ENCODE measurements around the gene PEX11A.

PEX11A gene

GRCh38 chr15:89666184-89666857 lies 24.2 kb downstream of the PEX11A start:
- Histone ChIP-seq H3K27ac (ENCODE audit: insufficient read depth in 1 of 2, low read depth in 1 of 2, low read length in 2 of 2, poor library complexity in 1 of 2, severe bottlenecking in 2 of 2) (no peak overlapping the region), H3K4me3 (ENCODE audit: control insufficient read depth in 1 of 7, extremely low read depth in 1 of 7, insufficient read depth in 4 of 7, low read depth in 2 of 7, low read length in 6 of 7) (peak overlapping the region in 5 of 7 experiments; percentile 42 to 74 (median 67)), H3K4me1 (ENCODE audit: control extremely low read depth in 1 of 4, control insufficient read depth in 4 of 4, insufficient read depth in 4 of 4, low read length in 3 of 4) (peaks cover 0 to 23% (median 20%) of the 10 kb centered on the region in 4 experiments), H3K36me3 (ENCODE audit: control insufficient read depth in 4 of 4, insufficient read depth in 4 of 4, low read length in 3 of 4) (no peaks in the 10 kb centered on the region), H3K9me3 (ENCODE audit: control extremely low read depth in 1 of 5, control insufficient read depth in 4 of 5, insufficient read depth in 2 of 5, low read depth in 1 of 5, low read length in 4 of 5) (no peaks in the 10 kb centered on the region), H3K27me3 (replicated peaks in 2 of 5; ENCODE audit: control insufficient read depth in 4 of 5, insufficient read depth in 5 of 5, low read length in 4 of 5) (peaks cover 0 to 7% (median 0%) of the 10 kb centered on the region in 5 experiments)
- 90% methylated on average over 6 of the region's 8 CpGs for WGBS (ENCODE audit: insufficient coverage)
- CTCF ChIA-PET: interaction anchor here (0.6 to 1.5 kb wide), 2 partner anchors 20 to 521 kb away, joined by 3 read pairs; no protein-coding TSS in a partner anchor
- POLR2A ChIA-PET: interaction anchor here (1.2 kb wide), 1 partner anchor 12 kb away, joined by 3 read pairs; no protein-coding TSS in a partner anchor
- no peak for DNase-seq

GRCh38 chr15:89665449-89666181 lies 24.9 kb downstream of the PEX11A start:
- peak; percentile 33 to 60 (median 43) for DNase-seq

GRCh38 chr15:89664441-89665350 lies 25.9 kb downstream of the PEX11A start:
- H3K4me1 ChIP-seq (ENCODE audit: control extremely low read depth in 1 of 4, control insufficient read depth in 4 of 4, insufficient read depth in 4 of 4, low read length in 3 of 4): peaks cover 0 to 23% (median 20%) of the 10 kb centered on the region in 4 experiments
- H3K4me3 ChIP-seq (ENCODE audit: control insufficient read depth in 1 of 7, extremely low read depth in 1 of 7, insufficient read depth in 4 of 7, low read depth in 2 of 7, low read length in 6 of 7): peak overlapping the region in 4 of 7 experiments; percentile 10 to 74 (median 70)
- H3K27ac ChIP-seq (ENCODE audit: insufficient read depth in 1 of 2, low read depth in 1 of 2, low read length in 2 of 2, poor library complexity in 1 of 2, severe bottlenecking in 2 of 2): no peak overlapping the region
- H3K36me3 ChIP-seq (ENCODE audit: control insufficient read depth in 4 of 4, insufficient read depth in 4 of 4, low read length in 3 of 4): no peaks in the 10 kb centered on the region
- CTCF ChIA-PET: interaction anchor here (1.5 to 3.7 kb wide), 4 partner anchors 9 to 19 kb away, joined by 3 to 19 read pairs (median 8); partner anchors contain the start of gene KIF7
- DNase-seq: no peak
- 100% methylated on average over 7 of the region's 13 CpGs for WGBS (ENCODE audit: insufficient coverage)
- POLR2A ChIA-PET: interaction anchor here (0.6 to 1.2 kb wide), 2 partner anchors 10 to 39 kb away, joined by 3 read pairs; no protein-coding TSS in a partner anchor
- H3K9me3 ChIP-seq (ENCODE audit: control extremely low read depth in 1 of 5, control insufficient read depth in 4 of 5, insufficient read depth in 2 of 5, low read depth in 1 of 5, low read length in 4 of 5): no peaks in the 10 kb centered on the region
- H3K27me3 ChIP-seq (replicated peaks in 2 of 5; ENCODE audit: control insufficient read depth in 4 of 5, insufficient read depth in 5 of 5, low read length in 4 of 5): peaks cover 0 to 9% (median 0%) of the 10 kb centered on the region in 5 experiments

More at GRCh38 chr15:89665449-89666181, 24.9 kb downstream of the PEX11A start:
- H3K4me1 ChIP-seq (ENCODE audit: control extremely low read depth in 1 of 4, control insufficient read depth in 4 of 4, insufficient read depth in 4 of 4, low read length in 3 of 4): peaks cover 0 to 23% (median 20%) of the 10 kb centered on the region in 4 experiments
- CTCF ChIA-PET: interaction anchor here (0.6 to 1.9 kb wide), 3 partner anchors 8 to 520 kb away, joined by 3 to 13 read pairs (median 3); no protein-coding TSS in a partner anchor
- H3K9me3 ChIP-seq (ENCODE audit: control extremely low read depth in 1 of 5, control insufficient read depth in 4 of 5, insufficient read depth in 2 of 5, low read depth in 1 of 5, low read length in 4 of 5): no peaks in the 10 kb centered on the region
- H3K27ac ChIP-seq (ENCODE audit: insufficient read depth in 1 of 2, low read depth in 1 of 2, low read length in 2 of 2, poor library complexity in 1 of 2, severe bottlenecking in 2 of 2): no peak overlapping the region
- peaks cover 0 to 7% (median 0%) of the 10 kb centered on the region in 5 experiments for H3K27me3 ChIP-seq (replicated peaks in 2 of 5; ENCODE audit: control insufficient read depth in 4 of 5, insufficient read depth in 5 of 5, low read length in 4 of 5)
- POLR2A ChIA-PET: interaction anchor here (0.6 to 1.2 kb wide), 2 partner anchors 11 to 38 kb away, joined by 3 read pairs; no protein-coding TSS in a partner anchor
- no peaks in the 10 kb centered on the region for H3K36me3 ChIP-seq (ENCODE audit: control insufficient read depth in 4 of 4, insufficient read depth in 4 of 4, low read length in 3 of 4)
- H3K4me3 ChIP-seq (ENCODE audit: control insufficient read depth in 1 of 7, extremely low read depth in 1 of 7, insufficient read depth in 4 of 7, low read depth in 2 of 7, low read length in 6 of 7): peak overlapping the region; percentile 28 to 74 (median 57)
- 3% methylated on average over 46 of the region's 72 CpGs for WGBS (ENCODE audit: insufficient coverage)

GRCh38 chr15:89662893-89663626 lies 27.5 kb downstream of the PEX11A start:
- H3K27me3 ChIP-seq (replicated peaks in 2 of 5; ENCODE audit: control insufficient read depth in 4 of 5, insufficient read depth in 5 of 5, low read length in 4 of 5): peaks cover 0 to 9% (median 0%) of the 10 kb centered on the region in 5 experiments
- H3K36me3 ChIP-seq (ENCODE audit: control insufficient read depth in 4 of 4, insufficient read depth in 4 of 4, low read length in 3 of 4): no peaks in the 10 kb centered on the region
- WGBS (ENCODE audit: insufficient coverage): 44% methylated on average over 10 of the region's 11 CpGs
- no peaks in the 10 kb centered on the region for H3K9me3 ChIP-seq (ENCODE audit: control extremely low read depth in 1 of 5, control insufficient read depth in 4 of 5, insufficient read depth in 2 of 5, low read depth in 1 of 5, low read length in 4 of 5)
- CTCF ChIA-PET: interaction anchor here (0.8 to 7.3 kb wide), 3 partner anchors 10 to 88 kb away, joined by 3 to 46 read pairs (median 19); partner anchors contain the start of gene MESP1
- POLR2A ChIA-PET: interaction anchor here (0.7 kb wide), 1 partner anchor 287 kb away, joined by 3 read pairs; no protein-coding TSS in a partner anchor
- peak overlapping the region in 2 of 7 experiments; percentile 16 to 28 for H3K4me3 ChIP-seq (ENCODE audit: control insufficient read depth in 1 of 7, extremely low read depth in 1 of 7, insufficient read depth in 4 of 7, low read depth in 2 of 7, low read length in 6 of 7)
- DNase-seq: peak in 2 of 3 donors; percentile 55 to 70
- peak overlapping the region in 1 of 2 experiments; percentile 27 for H3K27ac ChIP-seq (ENCODE audit: insufficient read depth in 1 of 2, low read depth in 1 of 2, low read length in 2 of 2, poor library complexity in 1 of 2, severe bottlenecking in 2 of 2)
- peaks cover 0 to 23% (median 20%) of the 10 kb centered on the region in 4 experiments for H3K4me1 ChIP-seq (ENCODE audit: control extremely low read depth in 1 of 4, control insufficient read depth in 4 of 4, insufficient read depth in 4 of 4, low read length in 3 of 4)

- Histone ChIP-seq H3K4me1 (ENCODE audit: control extremely low read depth in 1 of 4, control insufficient read depth in 4 of 4, insufficient read depth in 4 of 4, low read length in 3 of 4) (peaks cover 0 to 27% (median 21%) of the 10 kb centered on the region in 4 experiments), H3K36me3 (ENCODE audit: control insufficient read depth in 4 of 4, insufficient read depth in 4 of 4, low read length in 3 of 4) (no peaks in the 10 kb centered on the region), H3K4me3 (ENCODE audit: control insufficient read depth in 1 of 7, extremely low read depth in 1 of 7, insufficient read depth in 4 of 7, low read depth in 2 of 7, low read length in 6 of 7) (no peak overlapping the region), H3K27me3 (replicated peaks in 2 of 5; ENCODE audit: control insufficient read depth in 4 of 5, insufficient read depth in 5 of 5, low read length in 4 of 5) (peaks cover 0 to 4% (median 0%) of the 10 kb centered on the region in 5 experiments), H3K27ac (ENCODE audit: insufficient read depth in 1 of 2, low read depth in 1 of 2, low read length in 2 of 2, poor library complexity in 1 of 2, severe bottlenecking in 2 of 2) (no peak overlapping the region), H3K9me3 (ENCODE audit: control extremely low read depth in 1 of 5, control insufficient read depth in 4 of 5, insufficient read depth in 2 of 5, low read depth in 1 of 5, low read length in 4 of 5) (no peaks in the 10 kb centered on the region)
- WGBS (ENCODE audit: insufficient coverage): 100% methylated on average over 1 of the region's 2 CpGs
- POLR2A ChIA-PET: no interaction called here
- no peak for DNase-seq
- CTCF ChIA-PET: interaction anchor here (3.7 to 7.3 kb wide), 2 partner anchors 13 to 14 kb away, joined by 19 to 46 read pairs; no protein-coding TSS in a partner anchor
Measured at GRCh38 chr15:89660556-89660955, 30.0 kb downstream of the PEX11A start.

Measured in common myeloid progenitor, CD34-positive (primary cell).